ENCODE results near the gene ZNF627.
A peak's percentile ranks its signal among the peaks of the same experiment; 100 is the strongest.
"Not testable (repeated sequence)": the region's sequence is repeated elsewhere in the genome, so short reads cannot be mapped to it uniquely, and the experiment has no call there.

Gene ZNF627

GRCh38 chr19:11633223-11633622 is 35.9 kb downstream of the ZNF627 start:
- DNase-seq: no peak

DNA sequence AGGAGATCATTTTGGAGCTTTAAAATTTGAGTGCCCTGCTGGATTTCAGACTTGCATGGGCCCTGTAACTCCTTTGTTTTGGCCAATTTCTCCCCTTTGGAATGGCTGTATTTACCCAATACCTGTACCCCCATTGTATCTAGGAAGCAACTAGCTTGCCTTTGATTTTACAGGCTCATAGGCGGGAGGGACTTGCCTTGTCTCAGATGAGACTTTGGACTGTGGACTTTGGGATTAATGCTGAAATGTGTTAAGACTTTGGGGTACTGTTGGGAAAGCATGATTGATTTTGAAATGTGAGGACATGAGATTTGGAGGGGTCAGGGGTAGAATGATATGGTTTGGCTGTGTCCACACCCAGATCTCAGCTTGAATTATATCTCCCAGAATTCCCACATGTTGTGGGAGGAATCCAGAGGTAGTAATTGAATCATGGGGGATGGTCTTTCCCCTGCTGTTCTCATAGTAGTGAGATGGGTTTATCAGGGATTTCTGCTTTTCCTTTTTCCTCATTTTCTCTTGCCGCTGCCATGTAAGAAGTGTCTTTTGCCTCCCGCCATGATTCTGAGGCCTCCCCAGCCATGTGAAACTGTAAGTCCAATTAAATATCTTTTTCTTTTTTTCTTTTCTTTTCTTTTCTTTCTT is 36.9 kb downstream of the ZNF627 start:
- DNase-seq: not testable (repeated sequence)

DNA sequence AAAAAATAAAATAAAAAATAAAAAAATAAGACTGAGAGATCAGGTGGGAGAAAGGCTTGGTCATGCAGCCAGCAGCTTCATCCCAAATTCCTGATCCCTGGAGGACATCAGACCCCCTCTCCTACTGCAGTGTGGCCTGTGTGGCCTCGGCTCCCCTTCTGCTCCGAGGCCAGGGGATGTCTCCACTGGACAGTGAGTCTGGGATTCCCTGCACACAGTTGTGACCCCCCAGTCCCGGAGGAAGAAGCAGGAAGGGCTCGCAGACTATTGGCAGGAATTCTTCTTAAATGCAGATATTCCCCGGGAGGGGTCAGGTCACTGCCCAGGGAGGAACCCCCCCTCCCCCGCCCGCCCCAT is 41.9 kb downstream of the ZNF627 start:
- no peak for DNase-seq

GRCh38 chr19:11639602-11640471 is 42.6 kb downstream of the ZNF627 start:
- DNase-seq: peak; percentile 86

GRCh38 chr19:11641244-11641643 is 44.0 kb downstream of the ZNF627 start:
- no peak for DNase-seq

DNA sequence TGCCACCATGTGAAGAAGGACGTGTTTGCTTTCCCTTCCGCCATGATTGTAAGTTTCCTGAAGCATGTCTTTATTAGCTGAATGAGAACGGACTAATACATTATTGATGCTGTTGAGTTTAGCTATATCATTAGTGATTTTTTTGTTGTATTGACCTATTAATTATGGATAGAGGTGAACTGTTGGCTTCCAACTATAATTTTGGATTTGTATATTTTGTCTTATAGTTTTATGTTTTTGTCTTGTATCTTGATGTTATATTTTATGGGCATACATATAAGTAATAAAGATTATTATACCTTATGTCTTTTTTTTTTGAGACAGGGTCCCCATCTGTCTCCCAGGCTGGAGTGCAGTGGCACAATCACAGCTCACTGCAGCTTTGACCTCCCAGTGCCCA is 45.6 kb downstream of the ZNF627 start:
- DNase-seq: no peak

- no peak for DNase-seq
Measured at GRCh38 chr19:11649941-11650340, 52.7 kb downstream of the ZNF627 start.

DNA sequence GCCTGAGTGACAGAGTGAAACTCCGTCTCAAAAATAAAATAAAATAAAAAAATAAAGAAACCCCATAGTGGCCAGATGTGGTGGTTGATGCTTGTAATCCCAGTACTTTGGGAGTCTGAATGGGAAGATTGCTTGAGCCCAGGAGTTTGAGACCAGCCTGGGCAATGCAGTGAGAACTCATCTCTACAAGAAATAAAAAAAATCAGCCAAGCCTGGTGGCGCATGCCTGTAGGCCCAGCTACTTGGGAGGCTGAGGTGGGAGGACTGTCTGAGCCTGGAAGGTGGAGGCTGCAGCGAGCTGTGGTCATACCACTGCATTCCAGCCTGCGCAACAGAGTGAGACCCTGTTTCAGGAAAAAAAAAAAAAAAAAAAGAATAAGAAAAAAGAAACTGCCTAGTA is 53.8 kb downstream of the ZNF627 start:
- no peak for DNase-seq

GRCh38 chr19:11652056-11652455 is 54.8 kb downstream of the ZNF627 start:
- no peak for DNase-seq

DNA sequence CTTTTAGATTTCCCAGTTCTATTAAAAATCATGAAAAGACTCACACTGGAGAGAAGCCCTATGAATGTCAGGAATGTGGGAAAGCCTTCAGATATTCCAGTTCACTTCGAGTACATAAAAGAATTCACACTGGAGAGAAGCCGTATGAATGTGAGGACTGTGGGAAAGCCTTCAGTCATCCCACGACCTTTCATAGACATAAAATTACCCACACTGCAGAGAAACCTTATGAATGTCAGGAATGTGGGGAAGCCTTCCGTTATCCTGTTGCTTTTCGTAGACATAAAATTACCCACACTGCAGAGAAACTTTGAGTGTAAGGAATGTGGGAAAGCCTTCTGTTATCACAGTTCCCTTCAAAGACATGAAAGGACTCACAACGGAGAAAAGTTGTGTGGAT is 55.2 kb downstream of the ZNF627 start:
- DNase-seq: no peak

DNA sequence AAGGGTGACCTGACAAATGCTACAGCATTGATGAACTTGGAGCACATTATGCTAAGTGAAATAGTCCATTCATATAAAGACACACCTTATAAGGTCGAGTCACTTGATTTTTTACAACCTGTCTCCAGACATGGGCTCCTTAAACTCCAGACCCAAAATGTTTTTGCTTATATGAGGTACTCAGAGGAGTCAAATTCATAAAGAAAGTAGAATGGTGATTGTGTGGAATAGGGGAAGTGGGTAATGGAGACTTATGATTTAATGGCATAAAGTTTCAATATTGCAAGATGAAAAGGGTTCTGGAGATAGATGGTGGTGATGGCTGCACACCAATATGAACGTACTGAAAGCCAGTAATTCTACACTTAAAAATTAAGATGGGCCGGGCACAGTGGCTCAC is 59.3 kb downstream of the ZNF627 start:
- no peak for DNase-seq

DNA sequence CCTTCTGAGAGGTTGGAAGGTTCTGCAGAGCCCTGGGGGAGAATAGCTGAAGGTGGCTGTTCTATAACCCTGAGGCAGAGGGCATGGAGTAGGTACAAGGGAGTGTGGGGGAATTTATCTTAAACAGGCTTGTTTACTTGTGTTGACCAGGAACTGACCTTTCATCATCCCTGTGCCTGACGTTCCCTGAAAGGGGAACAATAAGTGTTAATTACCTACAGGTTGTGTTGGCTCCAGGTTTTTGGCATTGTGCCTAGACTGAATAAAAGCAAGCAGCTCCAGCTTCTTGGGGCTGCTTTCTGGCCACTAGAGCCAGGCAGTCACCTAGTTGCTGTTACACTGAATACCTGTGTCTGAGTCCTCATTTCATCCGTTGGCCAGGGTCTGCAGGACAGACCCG is 60.0 kb downstream of the ZNF627 start:
- DNase-seq: no peak

DNA sequence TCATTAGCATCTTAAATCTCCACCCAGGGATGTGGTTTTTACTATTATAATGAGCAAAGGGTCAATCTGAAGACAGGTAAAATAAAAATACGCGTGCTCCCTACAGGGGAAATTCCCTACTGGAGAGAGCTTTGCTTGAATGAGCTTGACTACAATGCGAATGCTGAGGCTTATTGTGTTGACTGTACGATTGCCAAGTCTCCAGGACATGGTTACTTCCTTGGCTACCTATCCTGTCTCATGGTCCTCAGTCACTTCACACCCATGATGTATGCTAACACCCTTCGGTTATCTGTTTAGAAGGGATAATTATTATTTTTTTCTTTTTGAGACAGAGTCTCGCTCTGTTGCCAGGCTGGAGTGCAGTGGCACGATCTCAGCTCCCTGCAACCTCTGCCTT is 61.7 kb downstream of the ZNF627 start:
- DNase-seq: no peak

DNA sequence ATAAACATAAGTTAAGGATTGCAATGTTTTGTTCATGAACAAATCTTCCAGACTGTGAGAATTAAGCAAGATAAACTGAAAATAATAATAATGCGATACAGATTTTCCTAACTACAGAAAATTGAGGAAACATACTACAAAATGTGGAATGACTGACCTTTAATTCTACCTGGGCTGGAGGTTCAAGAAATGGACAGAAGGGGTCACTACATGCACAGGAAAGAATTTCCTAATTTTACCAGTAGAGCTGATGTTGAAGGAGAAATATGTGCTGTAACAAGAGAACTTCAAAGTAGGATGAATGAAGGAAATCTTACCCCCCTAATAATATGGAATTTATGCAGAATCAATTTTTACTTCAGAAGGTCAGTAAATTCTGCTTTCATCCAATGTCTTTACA is 62.3 kb downstream of the ZNF627 start:
- no peak for DNase-seq

DNA sequence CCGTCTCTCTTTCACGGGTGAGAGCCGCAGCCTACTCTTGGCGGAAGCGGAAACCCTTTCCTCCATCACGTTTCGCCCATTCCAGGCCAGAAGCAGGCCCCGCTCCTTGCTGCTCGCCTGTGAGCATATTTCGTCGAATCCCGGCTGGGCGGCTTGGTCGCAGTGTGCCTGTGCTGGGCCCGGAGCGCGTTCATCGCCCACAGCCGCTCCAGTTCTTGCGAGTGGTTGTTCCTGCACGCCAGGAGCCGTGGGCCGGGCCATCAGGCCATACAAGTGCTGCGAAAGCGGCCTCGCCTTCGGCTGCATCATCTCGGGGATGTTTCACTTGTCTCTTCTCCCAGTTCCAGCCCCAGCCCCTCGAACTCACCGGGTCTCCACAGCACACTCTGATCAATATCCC is 65.0 kb downstream of the ZNF627 start:
- no peak for DNase-seq

DNA sequence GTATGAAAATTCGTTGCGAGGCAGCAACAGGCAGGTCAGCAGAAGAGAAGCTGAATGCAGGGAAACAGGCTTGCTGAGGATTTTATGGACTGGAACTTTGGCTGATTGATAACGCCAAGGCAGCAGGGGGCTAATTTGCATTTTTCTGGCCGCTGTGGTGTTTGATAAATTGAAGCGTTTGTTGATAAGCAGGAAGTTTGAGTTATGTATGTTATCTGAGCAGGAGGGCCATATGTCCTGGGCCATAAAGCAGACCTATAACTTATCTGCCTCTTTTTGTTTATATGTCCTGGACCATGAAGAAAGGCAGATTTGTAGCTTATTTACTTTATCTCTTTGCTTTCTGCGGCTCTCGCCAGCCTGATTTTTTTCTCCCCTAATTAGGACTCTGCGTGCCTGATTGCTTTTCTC is 65.9 kb downstream of the ZNF627 start:
- no peak for DNase-seq

Measured in activated CD4-positive, alpha-beta T cell treated with anti-CD3 and anti-CD28 coated beads, Interleukin-2, amount 50 U/mL, for 1 hour (primary cell).